GM20431 (cell line): ENCODE measurements around the gene PRKCB.
"Not testable (repeated sequence)": the region's sequence is repeated elsewhere in the genome, so short reads cannot be mapped to it uniquely, and the experiment has no call there.

Experiments used
- in situ Hi-C: fragments of 300-500 bp; cut with MseI, MboI; formaldehyde crosslinking; loops from one replicate; pipeline ENCODE4 v1.15.0; 2020; ENCODE audit warnings: low sequenced_read_pairs; ENCODE audit not compliant: unreplicated experiment

PRKCB gene

GRCh38 chr16:24062270-24062817 lies 226.6 kb downstream of the PRKCB start:
- in situ Hi-C loops: loop anchor here (25.0 kb wide), 2 partner anchors 175 to 325 kb away; no protein-coding TSS in a partner anchor

GRCh38 chr16:24069036-24069590 lies 233.3 kb downstream of the PRKCB start:
- in situ Hi-C loops: loop anchor here (25.0 kb wide), 2 partner anchors 168 to 318 kb away; no protein-coding TSS in a partner anchor

- in situ Hi-C loops: loop anchor here (25.0 kb wide), 2 partner anchors 166 to 316 kb away; no protein-coding TSS in a partner anchor
Measured at GRCh38 chr16:24070851-24071250, 235.1 kb downstream of the PRKCB start.

GRCh38 chr16:24071666-24072360 lies 236.0 kb downstream of the PRKCB start:
- in situ Hi-C loops: loop anchor here (25.0 kb wide), 2 partner anchors 165 to 315 kb away; no protein-coding TSS in a partner anchor

GRCh38 chr16:24073321-24073720 lies 237.5 kb downstream of the PRKCB start:
- in situ Hi-C loops: loop anchor here (25.0 kb wide), 2 partner anchors 164 to 314 kb away; no protein-coding TSS in a partner anchor

GRCh38 chr16:24074574-24074973 lies 238.8 kb downstream of the PRKCB start:
- in situ Hi-C loops: loop anchor here (25.0 kb wide), 2 partner anchors 163 to 313 kb away; no protein-coding TSS in a partner anchor

- in situ Hi-C loops: no loop called here
Measured at GRCh38 chr16:24075302-24075701, 239.5 kb downstream of the PRKCB start.

GRCh38 chr16:24075931-24076716 lies 240.3 kb downstream of the PRKCB start:
- in situ Hi-C loops: no loop called here

- in situ Hi-C loops: no loop called here
Measured at GRCh38 chr16:24077292-24077691, 241.5 kb downstream of the PRKCB start.

- in situ Hi-C loops: no loop called here
Measured at GRCh38 chr16:24077966-24078365, 242.2 kb downstream of the PRKCB start.

- in situ Hi-C loops: no loop called here
Measured at GRCh38 chr16:24085666-24086065, 249.9 kb downstream of the PRKCB start.

- in situ Hi-C loops: no loop called here
Measured at GRCh38 chr16:24087891-24088410, 252.2 kb downstream of the PRKCB start.

- in situ Hi-C loops: no loop called here
Measured at GRCh38 chr16:24088767-24089166, 253.0 kb downstream of the PRKCB start.

- in situ Hi-C loops: no loop called here
Measured at GRCh38 chr16:24091125-24091524, 255.3 kb downstream of the PRKCB start.

GRCh38 chr16:24093049-24093448 lies 257.3 kb downstream of the PRKCB start:
- in situ Hi-C loops: no loop called here

- in situ Hi-C loops: no loop called here
Measured at GRCh38 chr16:24094660-24095059, 258.9 kb downstream of the PRKCB start.

- in situ Hi-C loops: no loop called here
Measured at GRCh38 chr16:24098896-24099295, 263.1 kb downstream of the PRKCB start.

- in situ Hi-C loops: no loop called here
Measured at GRCh38 chr16:24101431-24101830, 265.6 kb downstream of the PRKCB start.

GRCh38 chr16:24102209-24102660 lies 266.5 kb downstream of the PRKCB start:
- in situ Hi-C loops: no loop called here

GRCh38 chr16:24105471-24105870 lies 269.7 kb downstream of the PRKCB start:
- in situ Hi-C loops: not testable (repeated sequence)
